ENCODE data around the gene ZNF66.
"Not testable (repeated sequence)": the region's sequence is repeated elsewhere in the genome, so short reads cannot be mapped to it uniquely, and the experiment has no call there.

ZNF66 gene

DNA sequence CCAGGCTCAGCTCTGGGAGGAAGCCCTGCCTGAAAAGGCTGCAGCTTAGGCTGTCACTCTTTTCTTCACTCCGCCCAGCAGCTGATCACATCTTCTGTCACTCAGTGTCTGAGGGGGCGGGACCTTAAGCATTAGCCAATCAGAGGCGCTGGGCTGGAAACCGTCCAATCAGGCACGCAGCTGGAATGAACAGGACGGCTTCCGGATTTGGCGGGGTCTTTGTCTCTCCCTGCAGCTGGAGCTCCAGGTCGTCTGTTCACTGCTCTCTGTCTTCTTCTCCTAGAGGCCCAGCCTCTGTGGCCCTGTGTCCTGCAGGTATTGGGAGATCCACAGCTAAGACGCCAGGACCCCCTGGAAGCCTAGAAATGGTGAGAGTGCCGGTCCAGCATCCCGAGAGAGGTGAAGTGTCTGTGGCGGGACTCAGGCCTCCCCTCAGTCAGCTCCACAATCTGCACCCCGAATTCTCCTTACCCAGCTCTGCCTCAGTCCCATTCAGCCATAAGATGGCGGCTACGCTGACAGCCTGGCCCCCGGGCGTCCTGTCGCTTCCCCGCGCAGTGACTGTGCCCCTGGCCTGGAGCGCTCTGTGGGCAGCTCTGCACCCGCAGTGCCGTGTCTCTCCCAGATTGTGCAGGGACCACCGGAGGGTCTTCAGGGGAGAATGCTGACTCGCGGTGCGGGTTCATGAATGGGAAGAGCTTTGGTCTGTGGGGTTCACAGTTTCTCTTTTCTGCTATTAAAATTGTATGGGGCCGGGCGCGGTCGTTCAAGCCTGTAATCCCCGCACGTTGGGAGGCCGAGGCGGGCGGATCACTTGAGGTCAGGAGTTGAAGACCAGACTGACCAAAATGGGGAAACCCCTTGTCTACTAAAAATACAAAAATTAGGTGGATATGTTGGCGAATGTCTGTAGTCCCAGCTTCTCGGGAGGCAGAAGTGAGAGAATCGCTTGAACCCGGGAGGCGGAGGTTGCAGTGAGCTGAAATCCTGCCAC is at the start of gene ZNF66:
Gene ZNF66 (plus strand): TSS at position 222 of the 994 bp plus-strand sequence. CDS start 144 bp downstream, at position 366.
- in situ Hi-C loops (cut with HindIII; ENCODE audit: low sequenced_read_pairs): no loop called here

GRCh38 chr19:20750169-20750568 is 25.9 kb upstream of the ZNF66 start:
- in situ Hi-C loops (cut with HindIII; ENCODE audit: low sequenced_read_pairs): not testable (repeated sequence)

DNA sequence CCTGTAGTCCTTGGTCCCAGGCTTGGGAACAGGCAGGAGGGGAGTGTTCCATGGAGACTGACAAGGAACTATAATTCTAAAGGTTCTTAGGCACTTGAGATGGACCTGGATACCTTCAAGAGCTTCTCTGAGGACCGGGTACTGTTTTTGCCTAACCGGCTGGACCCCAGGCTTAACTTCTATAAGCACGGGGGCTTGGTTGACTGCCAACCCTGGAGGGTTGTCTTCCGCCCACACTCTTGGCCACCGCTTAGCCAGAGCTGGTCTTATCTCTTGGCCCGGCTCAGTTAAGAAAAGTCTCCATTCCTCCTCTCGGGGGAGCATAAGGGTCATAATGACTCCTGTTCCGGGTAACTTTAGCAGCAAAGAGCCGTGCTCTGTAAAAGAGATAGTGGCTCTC is 23.8 kb upstream of the ZNF66 start:
- in situ Hi-C loops (cut with HindIII; ENCODE audit: low sequenced_read_pairs): not testable (repeated sequence)

GRCh38 chr19:20769225-20769736 is 6.8 kb upstream of the ZNF66 start:
- in situ Hi-C loops (cut with HindIII; ENCODE audit: low sequenced_read_pairs): not testable (repeated sequence)

DNA sequence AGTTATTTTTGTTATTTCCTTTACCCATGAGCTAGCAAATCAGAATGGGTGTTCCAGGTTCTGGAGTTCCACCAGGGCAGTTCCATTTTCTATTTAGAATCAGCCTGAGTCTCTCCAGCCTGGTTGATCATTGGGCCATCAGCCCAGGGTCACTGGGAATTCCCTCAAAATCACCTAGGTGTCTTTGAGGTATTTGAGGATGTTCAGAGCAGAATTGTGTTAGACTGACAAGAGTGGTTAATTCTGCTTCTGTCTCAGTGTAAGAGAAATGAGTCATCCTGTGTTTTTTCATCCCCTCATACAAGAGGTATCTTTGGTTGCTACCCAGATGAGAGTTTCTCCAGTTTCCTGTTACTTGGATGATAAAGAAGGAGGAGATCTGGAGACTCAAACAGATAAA is 11.7 kb downstream of the ZNF66 start:
- in situ Hi-C loops (cut with HindIII; ENCODE audit: low sequenced_read_pairs): no loop called here

GRCh38 chr19:20791806-20792205 is 15.7 kb downstream of the ZNF66 start:
- in situ Hi-C loops (cut with HindIII; ENCODE audit: low sequenced_read_pairs): no loop called here

GRCh38 chr19:20806311-20807262 is 30.5 kb downstream of the ZNF66 start:
- in situ Hi-C loops (cut with HindIII; ENCODE audit: low sequenced_read_pairs): not testable (repeated sequence)

GRCh38 chr19:20840371-20840770 is 64.3 kb downstream of the ZNF66 start:
- in situ Hi-C loops (cut with HindIII; ENCODE audit: low sequenced_read_pairs): no loop called here
